Measurements from ENCODE around the gene NHLRC4. TPM values are rescaled to one million over a fixed set of nuclear protein-coding genes. Genes with fewer than 3 reads are reported as not detected.

Gene NHLRC4, protein sequence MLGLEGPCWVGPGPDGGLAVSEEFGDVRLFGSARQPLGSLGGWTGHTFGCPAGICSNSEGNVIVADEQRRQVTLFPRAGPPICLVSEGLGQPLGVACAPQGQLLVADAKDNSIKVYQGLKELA
- 0.46 and 2.3 TPM in 2 replicates for total RNA-seq

GRCh38 chr16:566475-567372, at the start of gene NHLRC4:
Gene NHLRC4 (plus strand): TSS chr16:567005. CDS start chr16:568048, 1,043 bp downstream.
- DNase-seq (ENCODE audit: low read depth), result no peak

GRCh38 chr16:518858-519257, 47.9 kb upstream of the NHLRC4 start:
- Histone ChIP-seq H3K4me3 (ENCODE audit: low read depth, low read length) (no peak overlapping the region), H3K27me3 (ENCODE audit: control insufficient read depth, insufficient read depth, low read length) (no peaks in the 10 kb centered on the region), H3K36me3 (ENCODE audit: control insufficient read depth, insufficient read depth, low read length) (no peaks in the 10 kb centered on the region)
- TF ChIP-seq, protein P1, sequence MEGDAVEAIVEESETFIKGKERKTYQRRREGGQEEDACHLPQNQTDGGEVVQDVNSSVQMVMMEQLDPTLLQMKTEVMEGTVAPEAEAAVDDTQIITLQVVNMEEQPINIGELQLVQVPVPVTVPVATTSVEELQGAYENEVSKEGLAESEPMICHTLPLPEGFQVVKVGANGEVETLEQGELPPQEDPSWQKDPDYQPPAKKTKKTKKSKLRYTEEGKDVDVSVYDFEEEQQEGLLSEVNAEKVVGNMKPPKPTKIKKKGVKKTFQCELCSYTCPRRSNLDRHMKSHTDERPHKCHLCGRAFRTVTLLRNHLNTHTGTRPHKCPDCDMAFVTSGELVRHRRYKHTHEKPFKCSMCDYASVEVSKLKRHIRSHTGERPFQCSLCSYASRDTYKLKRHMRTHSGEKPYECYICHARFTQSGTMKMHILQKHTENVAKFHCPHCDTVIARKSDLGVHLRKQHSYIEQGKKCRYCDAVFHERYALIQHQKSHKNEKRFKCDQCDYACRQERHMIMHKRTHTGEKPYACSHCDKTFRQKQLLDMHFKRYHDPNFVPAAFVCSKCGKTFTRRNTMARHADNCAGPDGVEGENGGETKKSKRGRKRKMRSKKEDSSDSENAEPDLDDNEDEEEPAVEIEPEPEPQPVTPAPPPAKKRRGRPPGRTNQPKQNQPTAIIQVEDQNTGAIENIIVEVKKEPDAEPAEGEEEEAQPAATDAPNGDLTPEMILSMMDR (IDR thresholded peaks at IDR 0.05; ENCODE audit: insufficient read depth, low read length, poor library complexity, severe bottlenecking), result no peak
- DNase-seq (ENCODE audit: low read depth), result no peak

More at GRCh38 chr16:566475-567372, at the start of gene NHLRC4:
- Histone ChIP-seq H3K27me3 (ENCODE audit: control insufficient read depth, insufficient read depth, low read length) (peaks cover 21% of the 10 kb centered on the region), H3K4me3 (ENCODE audit: low read depth, low read length) (no peak within 1 kb of the TSS), H3K36me3 (ENCODE audit: control insufficient read depth, insufficient read depth, low read length) (no peaks in the 10 kb centered on the region)
- TF ChIP-seq, protein P1 (IDR thresholded peaks at IDR 0.05; ENCODE audit: insufficient read depth, low read length, poor library complexity, severe bottlenecking), result no peak

DNA sequence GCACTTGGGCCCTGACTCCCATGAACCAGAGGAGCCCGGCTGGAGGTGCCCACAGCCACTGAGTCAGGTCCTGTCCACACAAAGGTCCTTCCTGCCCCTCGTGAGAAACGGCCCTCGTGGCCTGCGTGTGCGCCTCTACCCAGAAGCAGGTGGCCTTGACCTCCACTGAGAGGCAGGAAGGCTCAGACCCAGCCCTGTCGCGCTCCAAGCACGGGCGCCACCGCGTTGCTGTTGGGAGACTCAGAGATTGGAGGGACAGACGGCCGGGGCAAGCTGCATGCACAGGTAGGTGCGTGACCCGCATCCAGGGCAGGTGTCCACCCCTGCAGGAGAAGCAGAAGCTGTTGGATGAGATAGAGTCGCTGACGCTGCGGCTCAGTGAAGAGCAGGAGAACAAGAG, 47.4 kb upstream of the NHLRC4 start:
- no peak for DNase-seq (ENCODE audit: low read depth)

DNA sequence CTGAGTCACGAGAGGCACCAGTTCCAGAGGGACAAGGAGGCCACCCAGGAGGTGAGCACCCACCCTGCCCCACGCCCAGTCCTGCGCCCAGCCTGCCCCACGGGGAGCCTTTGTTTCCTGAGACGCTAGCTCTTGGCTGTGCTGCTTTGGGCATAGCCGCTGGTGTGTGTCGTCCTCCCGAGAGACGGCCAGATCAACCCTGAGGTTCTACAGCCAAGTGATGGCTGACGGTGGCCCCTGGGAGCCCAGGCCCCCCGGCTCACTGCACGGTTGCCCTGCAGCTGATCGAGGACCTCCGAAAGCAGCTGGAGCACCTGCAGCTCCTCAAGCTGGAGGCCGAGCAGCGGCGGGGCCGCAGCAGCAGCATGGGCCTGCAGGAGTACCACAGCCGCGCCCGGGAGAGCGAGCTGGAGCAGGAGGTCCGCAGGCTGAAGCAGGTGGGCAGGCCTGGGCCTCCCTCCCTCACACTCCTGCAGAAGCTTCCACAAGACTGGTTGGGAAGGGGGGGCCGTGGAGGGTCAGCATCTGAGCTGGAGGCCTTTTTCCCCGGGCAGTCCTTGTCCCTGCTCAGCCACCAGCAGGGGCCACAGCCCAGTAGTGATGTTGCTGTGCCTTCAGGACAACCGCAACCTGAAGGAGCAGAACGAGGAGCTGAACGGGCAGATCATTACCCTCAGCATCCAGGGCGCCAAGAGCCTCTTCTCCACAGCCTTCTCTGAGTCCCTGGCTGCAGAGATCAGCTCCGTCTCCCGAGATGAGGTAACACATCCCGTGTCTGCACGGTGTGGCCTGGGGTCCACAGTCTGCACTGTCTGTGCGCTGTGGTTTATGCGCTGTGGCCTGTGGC, 46.7 kb upstream of the NHLRC4 start:
- Histone ChIP-seq H3K36me3 (ENCODE audit: control insufficient read depth, insufficient read depth, low read length) (no peaks in the 10 kb centered on the region), H3K27me3 (ENCODE audit: control insufficient read depth, insufficient read depth, low read length) (no peaks in the 10 kb centered on the region), H3K4me3 (ENCODE audit: low read depth, low read length) (no peak overlapping the region)
- TF ChIP-seq, protein P1 (IDR thresholded peaks at IDR 0.05; ENCODE audit: insufficient read depth, low read length, poor library complexity, severe bottlenecking), result no peak
- no peak for DNase-seq (ENCODE audit: low read depth)

More for the DNA sequence above, 47.4 kb upstream of the NHLRC4 start:
- Histone ChIP-seq H3K4me3 (ENCODE audit: low read depth, low read length) (no peak overlapping the region), H3K27me3 (ENCODE audit: control insufficient read depth, insufficient read depth, low read length) (no peaks in the 10 kb centered on the region), H3K36me3 (ENCODE audit: control insufficient read depth, insufficient read depth, low read length) (no peaks in the 10 kb centered on the region)
- TF ChIP-seq, protein P1 (IDR thresholded peaks at IDR 0.05; ENCODE audit: insufficient read depth, low read length, poor library complexity, severe bottlenecking), result no peak

- TF ChIP-seq, protein P1 (IDR thresholded peaks at IDR 0.05; ENCODE audit: insufficient read depth, low read length, poor library complexity, severe bottlenecking), result no peak
- Histone ChIP-seq H3K36me3 (ENCODE audit: control insufficient read depth, insufficient read depth, low read length) (no peaks in the 10 kb centered on the region), H3K4me3 (ENCODE audit: low read depth, low read length) (no peak overlapping the region), H3K27me3 (ENCODE audit: control insufficient read depth, insufficient read depth, low read length) (no peaks in the 10 kb centered on the region)
- DNase-seq (ENCODE audit: low read depth), result no peak
Observed at GRCh38 chr16:520847-521246, 46.0 kb upstream of the NHLRC4 start.
